PC-3 (cell line): ENCODE results near the gene ACER1. TPM values are rescaled to one million over a fixed set of nuclear protein-coding genes. Genes with fewer than 3 reads are reported as not detected.

Source experiments
- ATAC-seq: fragments of 200-7000 bp; cut with Tn5 transposase; 2 replicates; pipeline ENCODE4 v1.9.1; 2020; ENCODE audit warnings: mild to moderate bottlenecking, moderate library complexity
- BruUV-seq: library from RNA; stranded (reverse); fragments of 400-500 nt; replicated peaks from 2 replicates; lab custom pipeline; 2021; lab: Mats Ljungman, UMichigan
- CTCF ChIA-PET: fragments of 300-600 bp; sonication (Branson Sonifier 250); formaldehyde crosslinking; loops from one replicate; lab custom pipeline; 2022; ENCODE audit warnings: antibody characterized with exemption; lab: Charles Lee
- POLR2A ChIA-PET: fragments of 300-600 bp; sonication (Branson Sonifier 250); formaldehyde crosslinking; loops from one replicate; lab custom pipeline; 2022; ENCODE audit warnings: antibody characterized with exemption; ENCODE audit not compliant: unreplicated experiment; lab: Charles Lee
- DNase-seq: peaks from one replicate; pipeline ENCODE4 v3.0.0-alpha.2; 2015
- H2AFZ ChIP-seq: fragments of 300-600 bp; sonication (generic); 2 replicates; pipeline ENCODE4 v1.6.0; 2016; ENCODE audit warnings: antibody characterized with exemption, low read length
- H3F3A ChIP-seq: fragments of 300-600 bp; sonication (generic); one replicate; pipeline ENCODE4 v1.6.0; 2017; ENCODE audit warnings: antibody characterized with exemption, low read length, control low read depth, mild to moderate bottlenecking; ENCODE audit not compliant: unreplicated experiment
- H3K27ac ChIP-seq: fragments of 300-600 bp; sonication (generic); 2 replicates; pipeline ENCODE4 v1.5.1; 2016; ENCODE audit warnings: mild to moderate bottlenecking, low read length
- H3K27me3 ChIP-seq: fragments of 300-600 bp; sonication (generic); 2 replicates; pipeline ENCODE4 v1.6.1; 2016; ENCODE audit warnings: low read length, mixed read lengths
- H3K36me3 ChIP-seq: fragments of 300-600 bp; sonication (generic); 2 replicates; pipeline ENCODE4 v1.6.1; 2016; ENCODE audit warnings: low read depth, mixed run types, low read length, mixed read lengths
- H3K4me1 ChIP-seq: fragments of 300-600 bp; sonication (generic); 2 replicates; pipeline ENCODE4 v1.5.1; 2016; ENCODE audit warnings: low read length; ENCODE audit not compliant: insufficient read depth
- H3K4me2 ChIP-seq: fragments of 300-600 bp; sonication (generic); 2 replicates; pipeline ENCODE4 v1.6.0; 2016; ENCODE audit warnings: low read length
- H3K4me3 ChIP-seq: fragments of 300-600 bp; sonication (generic); 2 replicates; pipeline ENCODE4 v1.5.1; 2016; ENCODE audit warnings: mild to moderate bottlenecking, low read length, mixed read lengths
- H3K79me2 ChIP-seq: fragments of 300-600 bp; sonication (generic); 2 replicates; pipeline ENCODE4 v1.6.1; 2017; ENCODE audit warnings: low read length, mixed read lengths
- H3K9ac ChIP-seq: fragments of 300-600 bp; sonication (generic); 2 replicates; pipeline ENCODE4 v1.6.0; 2016; ENCODE audit warnings: mild to moderate bottlenecking, low read length
- H3K9me2 ChIP-seq: fragments of 300-600 bp; sonication (generic); replicated peaks from 2 replicates; pipeline ENCODE4 v1.6.1; 2016; ENCODE audit warnings: mixed run types, low read length, mixed read lengths
- H3K9me3 ChIP-seq: fragments of 300-600 bp; sonication (generic); 2 replicates; pipeline ENCODE4 v1.6.1; 2016; ENCODE audit warnings: low read length, mixed read lengths
- H4K20me1 ChIP-seq: fragments of 300-600 bp; sonication (generic); 2 replicates; pipeline ENCODE4 v1.6.1; 2016; ENCODE audit warnings: low read length, mixed read lengths
- EZH2 ChIP-seq: fragments of 300-600 bp; sonication (generic); IDR thresholded peaks from one replicate; pipeline ENCODE4 v1.6.1; 2017; ENCODE audit warnings: antibody characterized with exemption, mild to moderate bottlenecking, low read length; ENCODE audit not compliant: unreplicated experiment
- EZH2phosphoT487 ChIP-seq: fragments of 300-600 bp; sonication (generic); IDR thresholded peaks from 2 replicates; pipeline ENCODE4 v1.6.1; 2018; ENCODE audit warnings: mild to moderate bottlenecking, antibody characterized with exemption, low read length, borderline replicate concordance
- intact Hi-C: fragments of 100-400 bp; cut with micrococcal nuclease; formaldehyde crosslinking; loops from 2 replicates; pipeline ENCODE4 v1.9.0; 2023
- total RNA-seq: library from RNA; depleted of rRNA; stranded (reverse); fragments of >200 nt; gene quantifications from 2 replicates; pipeline ENCODE4 v1.2.3, GENCODE V29; 2014
- TF ChIP-seq, protein P1 (sequence below): fragments of 300-600 bp; sonication (generic); conservative IDR thresholded peaks from 2 replicates; pipeline ENCODE4 v1.5.1; 2017; ENCODE audit warnings: antibody characterized with exemption, low read depth, mild to moderate bottlenecking, low read length

ACER1 gene
- total RNA-seq, 1 experiment from 2014 or later = not detected

DNA sequence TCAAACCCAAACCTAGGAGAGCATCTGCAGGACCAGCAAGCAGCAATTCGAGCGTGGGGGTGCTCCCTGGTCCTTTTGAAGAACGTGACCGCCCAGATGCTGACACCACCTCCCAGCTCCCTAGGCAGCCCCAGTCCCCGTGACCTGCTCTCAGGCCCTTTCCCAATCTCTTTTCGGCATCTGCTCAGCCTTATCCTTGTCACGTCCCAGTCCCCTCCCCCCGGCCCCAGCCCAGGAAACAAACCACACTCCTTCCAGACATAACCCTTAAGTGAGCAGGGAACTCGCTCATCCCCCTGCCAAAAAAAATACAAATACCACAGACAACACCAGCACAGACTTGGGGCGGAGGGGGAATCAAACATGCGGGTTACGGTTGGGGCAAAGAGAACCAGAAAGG is 57.0 kb downstream of the ACER1 start:
- Histone ChIP-seq H3K79me2 (peaks cover 75% of the 10 kb centered on the region), H3K9me2 (no peaks in the 10 kb centered on the region), H3F3A (peaks cover 6% of the 10 kb centered on the region), H3K9ac (no peak overlapping the region), H3K27ac (no peak overlapping the region), H2AFZ (no peak overlapping the region), H3K9me3 (no peaks in the 10 kb centered on the region), H3K4me1 (peaks cover 55% of the 10 kb centered on the region), H4K20me1 (peaks cover 6% of the 10 kb centered on the region; the same call in 1 of the 2 replicates), H3K4me2 (no peak overlapping the region), H3K27me3 (no peaks in the 10 kb centered on the region), H3K4me3 (no peak overlapping the region), H3K36me3 (no peaks in the 10 kb centered on the region; the same call in 1 of the 2 replicates)
- POLR2A ChIA-PET = no interaction called here
- TF ChIP-seq EZH2phosphoT487 (no peak), EZH2 (no peak)
- TF ChIP-seq, protein P1, sequence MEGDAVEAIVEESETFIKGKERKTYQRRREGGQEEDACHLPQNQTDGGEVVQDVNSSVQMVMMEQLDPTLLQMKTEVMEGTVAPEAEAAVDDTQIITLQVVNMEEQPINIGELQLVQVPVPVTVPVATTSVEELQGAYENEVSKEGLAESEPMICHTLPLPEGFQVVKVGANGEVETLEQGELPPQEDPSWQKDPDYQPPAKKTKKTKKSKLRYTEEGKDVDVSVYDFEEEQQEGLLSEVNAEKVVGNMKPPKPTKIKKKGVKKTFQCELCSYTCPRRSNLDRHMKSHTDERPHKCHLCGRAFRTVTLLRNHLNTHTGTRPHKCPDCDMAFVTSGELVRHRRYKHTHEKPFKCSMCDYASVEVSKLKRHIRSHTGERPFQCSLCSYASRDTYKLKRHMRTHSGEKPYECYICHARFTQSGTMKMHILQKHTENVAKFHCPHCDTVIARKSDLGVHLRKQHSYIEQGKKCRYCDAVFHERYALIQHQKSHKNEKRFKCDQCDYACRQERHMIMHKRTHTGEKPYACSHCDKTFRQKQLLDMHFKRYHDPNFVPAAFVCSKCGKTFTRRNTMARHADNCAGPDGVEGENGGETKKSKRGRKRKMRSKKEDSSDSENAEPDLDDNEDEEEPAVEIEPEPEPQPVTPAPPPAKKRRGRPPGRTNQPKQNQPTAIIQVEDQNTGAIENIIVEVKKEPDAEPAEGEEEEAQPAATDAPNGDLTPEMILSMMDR = no peak
- BruUV-seq = no TSS peak
- CTCF ChIA-PET = no interaction called here
- DNase-seq (no peak), ATAC-seq (no peak)
- intact Hi-C loops = no loop called here

DNA sequence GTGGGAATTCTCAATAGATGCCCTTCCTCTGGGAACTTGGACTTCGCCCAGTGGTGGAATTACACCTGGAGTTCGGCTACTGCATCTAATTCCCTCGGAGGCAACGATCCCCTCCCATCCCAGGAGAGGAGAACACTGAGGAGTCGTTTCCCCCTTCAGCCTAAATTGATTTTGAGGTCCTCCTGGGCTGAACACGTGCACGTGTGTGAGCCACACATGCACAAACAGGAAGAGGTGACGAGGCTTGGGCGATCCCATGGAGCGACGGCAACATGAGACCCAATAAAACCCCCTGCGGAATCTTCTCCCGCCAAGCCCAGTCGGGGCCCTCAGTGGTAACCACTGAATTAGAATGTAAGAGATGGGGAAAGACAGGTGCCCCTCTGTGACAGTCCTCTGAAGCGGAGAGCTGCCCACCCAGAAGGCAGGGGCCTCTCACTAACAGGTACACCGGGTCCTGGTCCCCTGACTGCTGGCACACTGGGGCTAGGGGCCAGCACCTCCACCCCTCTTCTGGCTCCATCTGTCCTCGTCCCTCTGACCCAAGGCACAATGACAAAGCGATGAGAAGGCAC is 58.2 kb downstream of the ACER1 start:
- Histone ChIP-seq H3K4me2 (peak overlapping the region; percentile 78), H2AFZ (no peak overlapping the region), H3K9me2 (no peaks in the 10 kb centered on the region), H3K9ac (no peak overlapping the region), H3K27me3 (no peaks in the 10 kb centered on the region), H4K20me1 (peaks cover 6% of the 10 kb centered on the region; the same call in 1 of the 2 replicates), H3K4me3 (no peak overlapping the region), H3K27ac (peak overlapping the region; percentile 79), H3F3A (peaks cover 6% of the 10 kb centered on the region), H3K9me3 (no peaks in the 10 kb centered on the region), H3K79me2 (peaks cover 87% of the 10 kb centered on the region), H3K36me3 (no peaks in the 10 kb centered on the region; the same call in 1 of the 2 replicates), H3K4me1 (peaks cover 67% of the 10 kb centered on the region)
- no TSS peak for BruUV-seq
- POLR2A ChIA-PET = no interaction called here
- ATAC-seq = no peak
- CTCF ChIA-PET = no interaction called here
- intact Hi-C loops = no loop called here
- no peak for DNase-seq
- no peak for TF ChIP-seq EZH2
- TF ChIP-seq, protein P1 = no peak
- TF ChIP-seq EZH2phosphoT487 = no peak

DNA sequence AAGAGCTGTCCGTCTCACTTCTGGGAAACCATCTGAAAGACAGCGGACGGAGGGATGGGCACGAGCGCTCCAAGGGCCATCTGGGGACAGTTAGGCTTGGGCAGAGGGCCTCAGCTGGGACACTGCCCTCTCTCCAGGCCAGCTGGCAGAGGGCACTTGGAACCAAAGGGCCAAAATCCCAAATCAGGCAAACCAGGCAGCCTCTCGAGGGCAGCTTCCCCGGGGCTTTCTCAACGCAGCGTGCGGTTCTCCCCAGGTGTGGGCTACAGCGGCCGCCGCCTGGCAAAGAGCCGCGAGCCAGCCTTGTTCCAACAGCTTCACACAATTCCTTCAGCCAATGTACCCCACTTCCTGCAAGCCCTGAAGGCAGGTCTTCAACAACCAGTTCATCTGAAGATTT is 58.7 kb downstream of the ACER1 start:
- peaks cover 6% of the 10 kb centered on the region for H3F3A ChIP-seq
- no peak overlapping the region for H2AFZ ChIP-seq
- no peaks in the 10 kb centered on the region for H3K9me3 ChIP-seq
- POLR2A ChIA-PET = interaction anchor here (0.6 kb wide), 1 partner anchor 14 kb away, joined by 4 read pairs; no protein-coding TSS in a partner anchor
- TF ChIP-seq EZH2phosphoT487 (no peak), EZH2 (no peak)
- TF ChIP-seq, protein P1 = no peak
- peak overlapping the region; percentile 79 for H3K27ac ChIP-seq
- H3K27me3 ChIP-seq = no peaks in the 10 kb centered on the region
- H3K9ac ChIP-seq = peak overlapping the region; percentile 69
- H3K36me3 ChIP-seq = no peaks in the 10 kb centered on the region; the same call in 1 of the 2 replicates
- no peak for ATAC-seq
- BruUV-seq = no TSS peak
- H3K79me2 ChIP-seq = peaks cover 91% of the 10 kb centered on the region
- peak overlapping the region; percentile 55; the same call in 1 of the 2 replicates for H3K4me3 ChIP-seq
- H4K20me1 ChIP-seq = peaks cover 6% of the 10 kb centered on the region; the same call in 1 of the 2 replicates
- H3K4me1 ChIP-seq = peaks cover 72% of the 10 kb centered on the region
- no peaks in the 10 kb centered on the region for H3K9me2 ChIP-seq
- intact Hi-C loops = loop anchor here (5.0 kb wide), 2 partner anchors 37 to 57 kb away; no protein-coding TSS in a partner anchor
- no peak for DNase-seq
- CTCF ChIA-PET = interaction anchor here (0.6 kb wide), 1 partner anchor 194 kb away, joined by 6 read pairs; no protein-coding TSS in a partner anchor
- H3K4me2 ChIP-seq = peak overlapping the region; percentile 78
